GM21526 (cell line): Measurements from ENCODE around the gene RIPK1.
"Not testable (repeated sequence)": the region's sequence is repeated elsewhere in the genome, so short reads cannot be mapped to it uniquely, and the experiment has no call there.

Source experiments
- ATAC-seq: cut with Tn5 transposase; IDR thresholded peaks from one replicate; pipeline ENCODE4 v1.9.1; 2021; ENCODE audit warnings: moderate library complexity; ENCODE audit not compliant: unreplicated experiment, low FRiP score

RIPK1 gene

DNA sequence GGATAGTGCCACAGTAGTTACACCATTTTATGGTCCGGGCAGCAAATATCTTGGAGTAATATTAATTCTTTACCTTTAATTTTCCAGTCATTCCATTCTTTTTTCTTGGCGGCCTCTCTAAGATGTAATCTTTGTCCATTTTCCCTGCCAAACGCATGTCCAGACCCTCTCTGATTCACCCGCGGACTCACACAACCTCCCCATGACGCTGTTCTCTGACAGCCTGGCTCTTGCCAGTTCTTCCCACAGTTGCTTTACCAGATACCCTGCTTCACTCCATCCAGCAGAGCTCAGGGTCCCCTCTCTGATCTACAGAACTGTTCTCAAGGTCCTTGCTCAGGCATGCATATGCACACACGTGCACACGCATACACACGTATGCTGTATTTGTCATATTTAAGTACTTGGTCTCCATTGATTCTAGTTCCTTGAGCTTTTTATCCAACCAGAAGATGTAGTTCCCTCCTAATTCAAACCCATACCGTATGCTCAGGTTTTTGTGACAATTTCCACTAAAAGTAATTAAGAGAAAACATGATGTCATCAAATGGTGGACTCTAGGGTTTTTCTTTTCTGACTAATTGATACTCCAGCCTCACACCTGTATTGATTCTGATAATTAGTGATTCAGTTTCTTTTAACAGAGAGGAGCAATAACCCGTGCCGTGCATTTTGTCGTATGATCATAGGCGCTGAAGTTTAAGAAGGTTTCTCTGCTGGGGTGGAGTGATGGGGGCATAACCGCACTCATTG lies 60.2 kb downstream of the RIPK1 start:
- ATAC-seq: no peak

DNA sequence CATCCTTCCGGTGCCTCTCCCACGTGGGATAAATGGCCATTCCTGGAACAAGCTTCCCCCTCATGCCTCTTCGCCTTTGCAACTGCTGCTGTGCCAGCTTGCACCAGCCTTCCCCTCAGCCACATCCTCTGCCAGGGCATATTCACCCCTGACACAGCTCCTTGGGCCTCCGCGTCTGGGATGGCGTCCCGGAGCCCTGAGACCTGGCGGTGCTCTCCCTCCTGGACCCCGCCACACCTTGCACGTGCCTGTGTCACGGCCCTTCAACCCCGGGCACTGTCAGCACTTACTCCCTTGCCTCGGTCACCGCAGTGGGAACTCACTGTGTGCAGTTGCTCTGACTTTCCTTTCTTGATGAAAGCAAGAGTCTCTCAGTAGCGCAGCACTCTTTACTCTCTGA lies 63.4 kb downstream of the RIPK1 start:
- no peak for ATAC-seq

DNA sequence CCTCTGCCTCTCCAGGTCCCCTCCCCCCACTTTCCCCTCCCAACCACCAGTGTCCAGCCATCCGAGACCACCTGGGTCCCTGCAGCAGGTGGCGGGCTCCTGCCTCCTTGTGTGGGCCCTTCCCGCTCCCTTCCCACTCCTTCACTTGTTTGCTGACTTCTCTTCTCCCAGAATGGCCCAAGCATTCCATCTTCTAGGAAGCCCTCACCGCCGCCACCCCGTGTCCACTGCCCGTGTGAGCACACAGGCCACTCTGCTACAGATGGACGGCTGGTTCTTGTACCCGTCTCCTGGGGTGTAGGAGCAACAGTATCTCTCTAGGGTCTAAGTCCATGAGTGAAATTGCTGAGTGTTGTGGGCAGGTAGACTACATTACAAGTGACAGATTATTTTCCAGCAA lies 65.2 kb downstream of the RIPK1 start:
- no peak for ATAC-seq

DNA sequence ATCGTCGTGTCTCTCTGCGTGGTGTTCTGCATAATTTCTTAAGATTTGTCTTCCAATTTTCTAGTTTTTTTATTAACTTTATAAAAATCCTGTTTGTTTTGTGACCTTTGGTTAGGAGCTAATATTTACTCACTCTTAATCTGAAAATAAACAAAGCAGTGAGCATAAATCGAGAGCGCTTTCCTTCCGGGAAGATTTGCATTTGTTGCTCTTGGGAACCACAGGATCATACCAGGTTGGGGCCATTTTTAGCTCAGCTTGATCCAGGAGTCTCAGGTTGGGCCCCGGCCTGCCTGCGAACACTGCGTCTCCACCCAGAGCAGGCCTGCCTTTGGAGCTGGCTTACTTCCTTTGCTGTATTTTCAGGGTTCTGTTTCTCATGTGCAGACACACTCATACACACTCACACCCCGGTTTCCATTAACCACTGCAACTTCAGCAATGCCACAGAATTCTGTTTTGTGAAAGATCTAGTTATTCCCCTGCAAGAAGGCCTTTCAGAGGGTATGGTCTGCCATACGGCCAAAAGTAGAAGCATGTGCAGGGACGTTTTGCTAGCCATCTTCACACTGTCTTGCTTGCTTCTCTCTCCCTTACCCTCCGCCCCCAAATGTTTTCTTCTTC lies 67.5 kb downstream of the RIPK1 start:
- ATAC-seq: no peak

DNA sequence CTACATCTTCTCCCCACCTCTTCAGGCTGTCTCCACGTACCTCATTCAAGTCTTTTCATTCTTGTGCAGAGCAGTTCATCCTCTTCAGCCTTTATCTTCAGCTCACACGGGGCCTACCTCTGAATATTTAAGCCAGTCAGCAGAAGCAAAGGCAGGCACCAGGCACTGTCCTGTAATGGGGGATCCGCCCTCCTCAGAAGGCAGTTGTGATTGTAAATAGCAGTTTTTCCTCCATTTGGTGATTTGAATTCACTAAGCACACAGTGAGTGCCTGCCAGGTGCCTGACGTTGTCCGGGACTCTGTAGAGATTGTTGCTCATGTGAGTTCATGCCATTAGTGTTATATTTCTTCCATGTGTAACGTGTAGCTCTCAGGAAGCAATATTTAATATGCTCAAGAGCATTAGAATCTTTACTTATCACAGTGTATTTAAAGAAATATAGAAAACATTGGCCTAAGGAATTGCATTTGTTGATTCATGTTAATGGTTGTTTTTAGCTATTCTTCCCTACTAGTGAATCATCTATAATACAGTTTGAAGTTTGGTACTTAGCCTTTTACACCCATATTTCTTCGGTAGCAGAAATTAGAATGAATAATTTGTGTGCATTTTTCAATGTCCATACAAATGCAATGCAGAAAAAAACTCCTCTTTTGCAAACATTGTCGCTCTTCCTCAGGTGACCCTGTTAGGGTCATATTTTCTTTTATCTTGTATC lies 68.2 kb downstream of the RIPK1 start:
- no peak for ATAC-seq

DNA sequence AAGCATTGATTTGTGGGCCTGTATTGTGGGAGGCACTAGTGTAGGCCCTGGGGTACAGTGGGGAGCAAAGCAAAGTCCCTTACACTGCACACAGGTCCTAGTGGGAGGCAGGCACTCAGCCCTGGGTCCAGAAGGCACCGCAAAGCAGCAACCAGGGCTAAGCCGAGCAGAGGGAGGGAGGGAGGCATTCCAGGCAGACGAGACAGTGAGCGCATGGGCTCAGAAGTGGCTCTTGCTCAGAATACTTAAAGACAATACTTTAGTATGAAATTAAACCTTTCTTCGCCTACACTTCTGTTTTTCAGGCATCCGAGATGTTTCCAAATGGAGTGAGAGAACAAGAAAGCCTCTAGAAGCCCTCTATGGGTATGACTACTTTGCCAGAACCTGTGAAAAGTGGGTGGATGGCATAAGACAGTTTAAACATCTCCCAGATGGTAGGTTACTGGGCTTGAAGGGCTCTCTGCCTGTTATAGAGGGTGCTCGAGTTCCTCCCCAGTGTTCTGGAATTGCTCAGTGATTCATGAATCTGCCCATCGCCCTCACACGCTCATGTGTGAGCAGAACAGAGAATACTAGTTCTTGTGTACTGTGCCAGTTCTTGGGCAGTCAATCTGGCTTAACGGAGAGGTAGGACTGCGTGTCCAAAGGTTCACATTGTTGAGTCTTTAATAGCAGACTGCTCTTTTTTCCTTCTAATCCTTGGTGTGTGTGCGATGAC lies 68.9 kb downstream of the RIPK1 start:
- no peak for ATAC-seq

DNA sequence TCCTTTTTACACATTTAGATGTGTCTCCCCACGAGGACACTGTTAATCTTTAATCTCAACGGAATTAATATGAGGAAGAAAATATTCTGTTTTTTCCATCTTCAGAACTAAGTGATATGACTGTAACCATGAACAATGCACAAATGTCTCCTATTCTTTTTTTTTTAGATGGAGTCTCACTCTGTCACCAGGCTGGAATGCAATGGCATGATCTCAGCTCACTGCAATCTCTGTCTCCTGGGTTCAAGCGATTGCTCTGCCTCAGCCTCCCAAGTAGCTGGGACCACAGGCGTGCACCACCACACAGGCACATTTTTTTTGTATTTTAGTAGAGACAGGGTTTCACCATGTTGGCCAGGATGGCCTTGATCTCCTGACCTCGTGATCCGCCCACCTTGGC lies 69.6 kb downstream of the RIPK1 start:
- ATAC-seq: not testable (repeated sequence)

DNA sequence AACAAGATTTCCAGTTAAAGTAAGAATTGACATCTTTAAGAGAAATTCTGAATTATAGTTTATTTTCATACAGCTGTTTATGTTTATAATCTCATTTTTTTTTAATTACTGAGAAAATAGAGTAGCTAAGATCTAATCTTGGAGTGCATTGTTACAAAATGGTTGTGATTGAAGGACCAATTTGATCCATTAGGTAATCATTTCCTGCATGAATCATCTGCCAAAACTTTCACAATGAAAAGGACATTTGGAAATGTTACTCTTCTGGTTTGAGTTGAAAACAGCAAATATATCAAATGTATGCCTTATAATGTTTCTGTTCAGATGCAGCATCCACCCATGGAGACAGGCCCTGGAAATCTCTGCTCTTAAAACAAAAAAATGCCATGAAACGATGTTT lies 70.0 kb downstream of the RIPK1 start:
- ATAC-seq: no peak

DNA sequence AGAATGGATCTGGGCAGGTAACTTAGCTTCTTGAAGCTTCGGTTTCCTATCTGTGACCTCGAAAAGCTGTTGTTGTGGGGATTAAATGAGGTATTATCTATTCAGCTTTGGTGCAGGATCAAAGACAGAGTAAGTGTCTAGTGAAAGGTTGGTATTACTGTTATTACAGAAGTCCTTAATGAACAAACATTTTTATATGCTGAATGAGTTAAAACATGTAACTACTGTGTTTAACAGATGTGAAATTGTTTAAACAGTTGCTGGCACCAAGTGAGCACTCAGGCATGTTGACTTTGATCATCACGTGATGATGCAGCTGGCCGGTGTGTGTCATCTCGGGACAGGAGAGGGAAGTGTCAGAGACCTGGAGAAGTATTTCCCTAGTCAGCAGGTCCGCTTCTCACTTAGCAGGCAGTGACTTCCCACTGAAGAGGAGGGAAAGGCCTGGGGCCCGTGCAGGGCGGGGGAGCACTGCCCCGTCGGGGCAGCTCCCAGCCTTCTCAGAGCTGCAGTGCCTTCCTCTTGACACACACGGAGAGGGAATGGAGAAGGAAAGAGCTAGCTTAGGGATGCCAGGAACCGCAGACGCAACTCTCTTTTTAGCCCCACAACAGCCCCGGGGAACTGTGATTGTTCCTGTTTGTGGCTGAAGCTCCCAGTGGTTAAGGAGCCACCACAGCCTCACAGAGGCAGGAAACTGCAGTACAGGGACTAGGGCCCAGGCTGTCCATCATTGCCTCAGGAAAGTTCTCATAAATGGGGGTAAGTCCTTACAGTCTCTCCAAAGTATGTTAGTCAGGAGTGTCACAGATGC lies 71.0 kb downstream of the RIPK1 start:
- no peak for ATAC-seq

DNA sequence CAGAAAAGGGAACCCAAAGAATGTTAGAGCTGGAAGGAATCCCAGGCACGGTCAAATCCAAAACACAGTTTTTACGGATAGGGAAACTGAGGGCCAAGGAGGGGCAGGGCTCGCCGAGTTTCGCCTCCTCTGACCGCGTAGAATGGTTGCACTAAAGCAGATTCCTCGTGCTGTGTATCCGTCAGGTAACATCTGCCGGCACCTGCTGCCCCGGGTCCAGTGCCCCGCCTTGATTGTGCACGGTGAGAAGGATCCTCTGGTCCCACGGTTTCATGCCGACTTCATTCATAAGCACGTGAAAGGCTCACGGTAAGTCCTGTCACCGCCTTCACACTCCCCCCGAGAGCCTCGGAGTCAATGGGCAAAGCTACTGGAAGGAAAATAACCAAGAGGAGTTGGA lies 71.9 kb downstream of the RIPK1 start:
- ATAC-seq: no peak

DNA sequence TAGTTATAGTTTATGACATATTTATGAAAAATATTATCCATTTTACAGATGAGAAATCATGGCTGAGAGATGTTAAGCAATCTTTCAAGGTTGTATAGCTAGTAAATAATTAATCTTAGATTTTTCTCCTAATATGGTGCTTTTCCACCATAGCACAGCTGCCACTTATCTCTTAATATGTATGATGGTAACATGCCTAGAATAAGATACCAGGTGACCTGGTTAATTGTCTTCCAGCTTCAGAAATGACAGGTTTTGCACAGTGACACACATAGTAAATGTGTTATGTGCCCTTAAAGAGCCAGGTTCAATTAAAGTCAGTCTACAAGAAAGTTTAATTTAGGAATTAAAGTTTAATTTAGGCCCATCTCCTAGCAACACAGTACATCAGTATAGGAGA lies 74.2 kb downstream of the RIPK1 start:
- ATAC-seq: no peak

DNA sequence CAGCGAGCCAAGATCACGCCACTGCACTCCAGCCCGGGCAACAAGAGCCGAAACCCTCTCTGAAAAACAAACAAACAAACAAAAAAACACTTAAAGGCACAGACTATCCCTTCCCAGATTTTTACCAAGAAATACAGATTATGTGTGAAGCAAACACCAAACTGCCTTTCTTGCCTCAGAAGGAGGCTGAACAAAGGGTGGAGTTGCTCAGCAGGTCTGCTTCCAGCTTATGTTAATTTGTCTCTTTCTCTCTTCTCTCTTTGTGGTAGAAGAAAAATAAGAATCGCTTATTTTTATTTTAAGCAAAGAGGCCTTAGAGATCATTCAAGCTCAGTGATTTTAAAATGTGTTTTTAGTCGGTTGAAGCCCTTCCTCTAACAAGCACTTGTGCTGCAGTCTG lies 74.9 kb downstream of the RIPK1 start:
- no peak for ATAC-seq

DNA sequence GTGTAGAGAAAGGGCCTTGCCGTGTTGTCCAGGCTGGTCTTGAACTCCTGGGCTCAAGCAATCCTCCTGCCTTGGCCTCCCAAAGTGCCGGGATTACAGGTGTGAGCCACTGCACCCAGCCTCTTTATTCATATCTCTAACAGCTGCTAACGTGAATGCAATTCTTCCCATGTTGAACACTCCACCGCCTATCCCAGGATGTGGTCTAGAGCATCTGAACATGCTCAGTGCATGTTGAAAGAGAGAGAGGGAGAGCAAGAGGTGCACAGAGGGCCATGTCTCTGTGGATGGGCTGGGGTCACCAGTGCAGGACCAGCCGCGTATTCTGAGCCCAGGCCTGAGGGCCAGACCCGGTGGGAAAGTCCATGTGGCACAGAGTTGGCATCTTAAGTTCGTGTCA lies 76.3 kb downstream of the RIPK1 start:
- ATAC-seq: no peak

DNA sequence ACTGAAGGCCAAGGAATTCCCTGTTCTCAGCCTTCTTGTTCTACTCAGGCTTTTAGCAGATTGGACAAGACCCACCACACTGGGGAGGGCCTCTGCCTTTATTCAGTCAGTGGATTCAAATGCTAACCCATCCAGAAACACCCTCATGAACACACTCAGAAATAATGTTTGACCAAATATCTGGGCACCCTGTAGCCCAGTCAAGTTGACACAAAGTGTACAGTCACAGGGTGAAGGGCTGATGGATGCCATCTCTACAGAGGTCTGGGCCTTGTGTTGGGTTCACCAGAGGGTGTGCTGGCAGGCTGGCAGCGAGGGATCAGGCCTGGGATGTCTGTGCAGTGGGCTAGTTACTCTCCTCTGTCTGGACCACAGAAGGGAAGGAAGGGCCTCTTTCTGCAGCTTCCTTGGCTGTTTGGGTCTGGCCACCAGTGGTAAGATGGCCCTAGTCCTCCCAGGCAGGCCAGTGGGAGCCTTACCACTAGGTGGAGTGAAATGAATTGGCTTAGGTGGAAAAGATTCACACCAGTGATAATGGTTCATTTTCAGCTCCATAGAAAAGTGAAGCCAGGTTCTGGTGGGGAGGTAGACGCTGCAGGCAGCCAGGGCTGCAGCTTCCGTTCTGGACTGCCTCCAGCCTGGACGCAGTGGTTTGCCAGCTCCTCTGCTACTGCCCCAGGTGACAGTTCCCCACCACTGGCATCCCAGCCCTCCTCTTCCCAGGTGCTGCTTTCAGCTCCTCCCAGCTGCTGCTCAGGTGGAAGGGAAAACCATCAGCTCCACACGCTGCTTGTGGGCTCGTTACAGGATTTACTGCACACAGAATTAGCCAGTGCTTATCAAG lies 79.8 kb downstream of the RIPK1 start:
- ATAC-seq: no peak

DNA sequence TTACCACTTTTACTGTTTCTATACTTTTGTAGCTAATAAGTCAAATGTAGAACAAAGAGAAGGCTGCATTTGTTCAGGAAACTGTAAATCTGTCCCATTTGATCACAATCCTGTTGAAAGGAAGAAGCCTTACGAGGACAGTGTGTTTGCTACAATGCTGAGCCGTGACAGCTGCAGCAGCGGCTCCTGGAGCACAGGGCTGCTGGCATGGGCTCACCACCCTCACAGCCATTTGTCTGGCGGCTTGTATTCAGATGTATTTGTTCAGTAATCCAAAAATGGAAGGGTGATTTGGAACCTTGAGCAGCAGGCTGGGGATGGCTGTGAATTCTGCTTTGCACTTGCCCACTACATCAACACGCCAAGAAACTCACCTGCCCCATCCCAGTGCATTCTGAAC lies 83.4 kb downstream of the RIPK1 start:
- ATAC-seq: no peak

DNA sequence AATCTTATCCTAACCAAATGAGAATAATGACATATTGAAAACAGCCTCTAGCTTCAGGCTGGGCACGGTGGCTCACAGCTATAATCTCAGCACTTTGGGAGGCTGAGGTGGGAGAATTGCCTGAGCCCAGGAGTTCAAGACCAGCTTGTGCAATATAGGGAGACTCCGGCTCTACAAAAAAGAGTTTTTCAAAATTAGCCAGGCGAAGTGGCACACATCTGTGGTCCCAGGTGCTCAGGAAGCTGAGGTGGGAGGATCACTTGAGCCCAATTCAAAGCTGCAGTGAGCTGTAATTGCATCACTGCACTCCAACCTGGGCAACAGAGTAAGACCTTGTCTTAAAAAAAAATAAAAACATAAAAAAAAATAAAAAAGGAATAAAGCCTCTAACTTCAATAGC lies 84.4 kb downstream of the RIPK1 start:
- no peak for ATAC-seq

DNA sequence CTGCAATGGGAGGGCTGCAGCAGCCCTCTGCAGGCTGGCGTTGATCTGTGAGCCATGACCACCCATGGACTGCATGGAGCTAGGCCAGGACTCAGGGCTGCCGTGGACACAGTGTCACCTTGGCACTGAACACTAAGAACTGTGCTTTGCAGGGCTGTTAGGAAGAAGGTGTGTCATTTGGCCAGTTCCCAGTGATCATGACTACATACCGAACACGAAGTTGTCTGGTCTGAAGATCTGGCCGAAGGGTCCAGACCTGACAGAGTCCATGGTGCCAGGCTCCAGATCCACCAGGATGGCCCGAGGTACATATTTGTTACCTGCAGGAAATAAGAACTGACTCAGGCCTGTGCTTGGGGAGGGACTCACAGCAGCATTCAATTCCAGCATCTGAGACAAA lies 87.1 kb downstream of the RIPK1 start:
- not testable (repeated sequence) for ATAC-seq

DNA sequence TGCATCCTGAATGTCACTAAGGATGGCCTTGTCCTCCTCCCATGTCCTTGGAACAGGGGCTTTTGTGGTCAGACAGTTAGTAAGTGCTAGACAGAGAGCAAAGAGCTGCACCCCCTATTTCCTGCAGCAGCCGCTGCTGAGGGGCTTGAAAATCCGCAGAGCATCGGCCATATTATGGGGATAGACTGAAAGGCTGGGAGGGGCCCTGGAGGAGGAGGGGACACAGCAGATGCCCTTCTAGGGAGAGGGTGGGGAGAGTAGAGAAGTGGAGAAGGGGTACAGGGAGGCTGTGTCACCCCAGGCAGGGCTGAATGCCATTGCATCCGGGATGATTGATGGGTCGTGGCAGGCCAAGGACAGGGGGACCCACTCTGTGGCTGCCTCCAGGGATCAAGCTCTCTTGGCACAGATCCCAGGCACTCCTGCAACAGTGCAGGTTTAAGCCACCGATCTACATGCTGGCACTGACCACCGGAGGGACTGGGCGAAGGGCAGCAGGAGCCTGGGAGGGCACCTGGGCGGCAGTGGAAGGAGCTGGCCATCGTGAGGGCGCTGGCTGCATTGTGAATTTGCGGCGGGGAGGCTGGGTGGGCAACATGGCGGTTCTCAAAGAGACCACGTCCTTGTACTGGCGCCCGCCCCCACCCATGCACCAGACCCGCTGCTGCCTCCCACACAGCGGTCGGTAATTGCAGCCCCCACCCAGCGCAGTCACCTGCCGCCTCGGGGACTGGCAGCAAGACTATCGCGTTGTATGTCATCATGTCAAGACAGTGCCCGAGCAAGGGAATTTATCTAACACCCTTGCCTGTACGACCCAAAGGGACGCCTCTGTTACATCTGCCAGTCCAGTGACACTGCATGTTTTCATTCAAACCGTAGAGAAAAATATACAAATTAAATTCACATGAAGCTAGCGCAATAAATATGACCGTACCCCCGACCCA lies 88.2 kb downstream of the RIPK1 start:
- ATAC-seq: not testable (repeated sequence)
